Parathyroid adenoma (tissue), 2 donors: ENCODE results near the gene GIGYF2.
"Not testable (repeated sequence)": the region's sequence is repeated elsewhere in the genome, so short reads cannot be mapped to it uniquely, and the experiment has no call there.

Experiments
- H2AFZ ChIP-seq: fragments of 300-600 bp; sonication (generic); one replicate; pipeline ENCODE4 v1.7.0; 2017; ENCODE audit warnings: antibody characterized with exemption, mild to moderate bottlenecking
- H3K27ac ChIP-seq: fragments of 300-600 bp; sonication (generic); one replicate; pipeline ENCODE4 v1.7.0; 2017
- H3K27me3 ChIP-seq: fragments of 300-600 bp; sonication (generic); one replicate; pipeline ENCODE4 v1.7.0; 2017; ENCODE audit warnings: low read length; ENCODE audit not compliant: control insufficient read depth, insufficient read depth
- H3K36me3 ChIP-seq: fragments of 300-600 bp; sonication (generic); one replicate; pipeline ENCODE4 v1.7.0; 2017; ENCODE audit warnings: low read length; ENCODE audit not compliant: control insufficient read depth, insufficient read depth
- H3K4me1 ChIP-seq: fragments of 300-600 bp; sonication (generic); one replicate; pipeline ENCODE4 v1.7.0; 2017; ENCODE audit warnings: control low read depth
- H3K4me2 ChIP-seq: fragments of 300-600 bp; sonication (generic); one replicate; pipeline ENCODE4 v1.7.0; 2017; ENCODE audit warnings: low read length
- H3K4me3 ChIP-seq: fragments of 300-600 bp; sonication (generic); one replicate; pipeline ENCODE4 v1.7.0; 2017; ENCODE audit warnings: low read depth, low read length
- H3K79me2 ChIP-seq: fragments of 300-600 bp; sonication (generic); one replicate; pipeline ENCODE4 v1.7.0; 2017; ENCODE audit warnings: control low read depth
- H3K9ac ChIP-seq: fragments of 300-600 bp; sonication (generic); one replicate; pipeline ENCODE4 v1.7.0; 2017; ENCODE audit warnings: mild to moderate bottlenecking
- H3K9me3 ChIP-seq: fragments of 300-600 bp; sonication (generic); one replicate; pipeline ENCODE4 v1.7.0; 2017; ENCODE audit warnings: low read length; ENCODE audit not compliant: control insufficient read depth
- CTCF ChIP-seq: fragments of 300-600 bp; sonication (generic); IDR thresholded peaks from one replicate; pipeline ENCODE4 v1.7.0; 2017; ENCODE audit warnings: antibody characterized with exemption, mild to moderate bottlenecking
- donor health status: primary hyperparathyroidism.

Gene GIGYF2

DNA sequence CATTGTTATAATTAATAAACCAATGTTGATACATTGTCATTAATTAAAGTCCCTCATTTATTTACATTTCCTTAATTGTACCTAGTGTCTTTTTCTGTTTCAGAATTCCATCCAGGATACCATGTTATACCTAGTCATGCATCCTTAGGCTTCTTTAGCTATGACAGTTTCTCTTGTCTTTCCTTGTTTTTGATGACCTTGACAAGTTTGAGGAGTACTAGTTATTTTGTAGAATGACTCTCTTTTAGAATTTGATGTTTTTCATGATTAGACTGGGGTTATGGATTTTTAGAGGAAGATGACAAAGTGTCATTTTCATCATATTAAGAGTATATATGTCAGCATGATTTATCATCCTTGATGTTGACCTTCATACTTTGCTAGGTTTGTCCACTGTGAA, 16.4 kb downstream of the GIGYF2 start:
- Histone ChIP-seq H3K36me3 (no peaks in the 10 kb centered on the region), H3K4me3 (no peak overlapping the region), H3K9me3 (no peaks in the 10 kb centered on the region), H2AFZ (no peak overlapping the region), H3K27me3 (no peaks in the 10 kb centered on the region), H3K4me2 (no peak overlapping the region), H3K9ac (no peak overlapping the region), H3K79me2 (peaks cover 51% of the 10 kb centered on the region), H3K4me1 (peaks cover 11% of the 10 kb centered on the region), H3K27ac (no peak overlapping the region)
- no peak for TF ChIP-seq CTCF

DNA sequence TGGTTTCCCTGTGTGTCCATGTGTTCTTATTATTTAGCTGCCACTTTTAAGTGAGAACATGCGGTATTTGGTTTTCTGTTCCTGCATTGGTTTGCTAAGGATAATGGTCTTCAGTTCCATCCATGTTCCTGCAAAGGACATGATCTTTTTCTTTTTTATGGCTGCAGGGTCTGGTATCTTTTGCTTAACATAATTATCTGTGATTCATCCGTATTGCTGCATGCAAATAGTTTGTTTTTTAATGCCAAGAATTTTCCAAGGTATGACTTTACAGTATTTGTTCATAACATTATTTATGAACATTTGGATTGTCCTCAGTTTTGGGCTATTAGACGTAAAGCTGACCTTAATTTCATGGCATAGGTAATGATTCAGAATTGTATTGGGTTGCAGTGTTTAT, 17.8 kb downstream of the GIGYF2 start:
- no peak overlapping the region for H3K4me2 ChIP-seq
- no peak overlapping the region for H3K9ac ChIP-seq
- H3K79me2 ChIP-seq, result peaks cover 55% of the 10 kb centered on the region
- H3K9me3 ChIP-seq, result no peaks in the 10 kb centered on the region
- H3K4me1 ChIP-seq, result peaks cover 11% of the 10 kb centered on the region
- H3K36me3 ChIP-seq, result no peaks in the 10 kb centered on the region
- H2AFZ ChIP-seq, result no peak overlapping the region
- no peak for TF ChIP-seq CTCF
- no peak overlapping the region for H3K4me3 ChIP-seq
- no peak overlapping the region for H3K27ac ChIP-seq
- H3K27me3 ChIP-seq, result no peaks in the 10 kb centered on the region

- H3K4me3 ChIP-seq, H3K36me3 ChIP-seq, H3K9me3 ChIP-seq: not testable (repeated sequence)
These were observed 22.9 kb downstream of the GIGYF2 start for GRCh38 chr2:232720056-232720455.

DNA sequence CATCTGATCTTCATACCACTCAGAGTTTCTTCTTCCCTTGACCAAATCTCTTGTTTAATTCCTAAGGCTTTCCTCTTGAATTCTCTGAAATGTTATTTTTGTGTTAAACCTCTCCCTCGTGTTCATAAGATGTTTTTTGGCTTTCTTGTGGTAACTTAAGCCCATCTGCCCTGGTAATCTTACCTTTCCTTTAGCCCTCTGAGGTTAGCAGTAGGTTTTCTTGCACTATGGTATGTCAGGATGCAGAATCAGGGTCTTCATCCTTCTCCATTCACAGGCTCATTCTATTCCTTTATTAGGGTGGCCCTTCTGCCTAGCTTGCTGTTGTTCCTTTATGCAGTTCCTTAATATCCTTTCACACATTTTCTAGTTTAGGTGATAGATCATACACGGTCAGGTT, 24.1 kb downstream of the GIGYF2 start:
- H2AFZ ChIP-seq, result no peak overlapping the region
- no peaks in the 10 kb centered on the region for H3K27me3 ChIP-seq
- H3K27ac ChIP-seq, result no peak overlapping the region
- H3K36me3 ChIP-seq, result no peaks in the 10 kb centered on the region
- H3K4me3 ChIP-seq, result no peak overlapping the region
- no peak overlapping the region for H3K9ac ChIP-seq
- peaks cover 9% of the 10 kb centered on the region for H3K4me1 ChIP-seq
- H3K4me2 ChIP-seq, result no peak overlapping the region
- H3K9me3 ChIP-seq, result no peaks in the 10 kb centered on the region
- peaks cover 70% of the 10 kb centered on the region for H3K79me2 ChIP-seq
- no peak for TF ChIP-seq CTCF

More at GRCh38 chr2:232720056-232720455, 22.9 kb downstream of the GIGYF2 start:
- H2AFZ ChIP-seq, H3K9ac ChIP-seq, H3K27ac ChIP-seq, H3K4me2 ChIP-seq, H3K27me3 ChIP-seq: not testable (repeated sequence)
- H3K4me1 ChIP-seq, result peaks cover 13% of the 10 kb centered on the region
- H3K79me2 ChIP-seq, result peaks cover 65% of the 10 kb centered on the region

GRCh38 chr2:232721882-232722281, 24.8 kb downstream of the GIGYF2 start:
- no peak overlapping the region for H3K4me2 ChIP-seq
- H3K36me3 ChIP-seq, result no peaks in the 10 kb centered on the region
- no peaks in the 10 kb centered on the region for H3K9me3 ChIP-seq
- no peak overlapping the region for H3K27ac ChIP-seq
- no peaks in the 10 kb centered on the region for H3K27me3 ChIP-seq
- H2AFZ ChIP-seq, result no peak overlapping the region
- H3K4me1 ChIP-seq, result peaks cover 9% of the 10 kb centered on the region
- no peak overlapping the region for H3K4me3 ChIP-seq
- H3K79me2 ChIP-seq, result peaks cover 67% of the 10 kb centered on the region
- no peak overlapping the region for H3K9ac ChIP-seq
- TF ChIP-seq CTCF, result no peak
